DND-41 (cell line): ENCODE results near the gene LDB2.

Source experiments
- CTCF ChIP-seq: IDR thresholded peaks from 2 replicates; pipeline ENCODE4 v1.5.1; 2012; ENCODE audit warnings: borderline replicate concordance, low read length, moderate library complexity, mild to moderate bottlenecking; ENCODE audit not compliant: poor library complexity, severe bottlenecking; ENCODE audit errors: extremely low read depth
- EZH2 ChIP-seq: IDR thresholded peaks from 3 replicates; pipeline ENCODE4 v1.6.1; 2012; ENCODE audit warnings: borderline replicate concordance, low read depth, mild to moderate bottlenecking, moderate library complexity, low read length, inconsistent platforms; ENCODE audit not compliant: severe bottlenecking

GRCh38 chr4:16658183-16658582 lies 240.3 kb downstream of the LDB2 start:
- TF ChIP-seq CTCF (no peak), EZH2 (no peak)
